ENCODE measurements around the gene CYP26B1. TPM values are rescaled to one million over a fixed set of nuclear protein-coding genes. Genes with fewer than 3 reads are reported as not detected.

Gene CYP26B1
- total RNA-seq, 1 experiment from 2014 or later = 0.20 TPM

GRCh38 chr2:72128843-72129227 is 18.8 kb downstream of the CYP26B1 start:
- no peak overlapping the region for H4K8ac ChIP-seq (replicated peaks; ENCODE audit: insufficient read length, low read depth, low read length)
- H3K4me2 ChIP-seq (ENCODE audit: insufficient read depth, insufficient read length, low read length) = no peak overlapping the region
- H3K14ac ChIP-seq (ENCODE audit: insufficient read depth, low read length) = no peak overlapping the region
- no peak overlapping the region for H2BK15ac ChIP-seq (ENCODE audit: low read depth, low read length)
- DNase-seq = peak; percentile 38
- peaks cover 20 to 29% of the 10 kb centered on the region in 2 experiments for H3K4me1 Mint-ChIP-seq
- no peak overlapping the region for H3T11ph ChIP-seq (ENCODE audit: low read length)
- no peaks in the 10 kb centered on the region for H3K79me2 ChIP-seq (ENCODE audit: insufficient read depth, low read length)
- H3K4me1 ChIP-seq (ENCODE audit: insufficient read depth, low read length) = no peaks in the 10 kb centered on the region; the same call in 1 of the 2 replicates
- H3K27me3 ChIP-seq (ENCODE audit: insufficient read depth, low read length) = no peaks in the 10 kb centered on the region
- no CpG with 5 or more reads among the region's 11 CpGs for WGBS (ENCODE audit: extremely low coverage, insufficient read length, low lambda C conversion rate)
- no peak overlapping the region for H3K4ac ChIP-seq (ENCODE audit: low read depth, low read length)
- H4K20me1 ChIP-seq (ENCODE audit: control insufficient read depth, insufficient read depth, insufficient read length) = no peaks in the 10 kb centered on the region
- H2AK5ac ChIP-seq (ENCODE audit: insufficient read length, low read length) = no peak overlapping the region
- no peak overlapping the region for H4K91ac ChIP-seq (ENCODE audit: insufficient read length, low read depth, low read length)
- no peaks in the 10 kb centered on the region for H3K36me3 Mint-ChIP-seq (ENCODE audit: insufficient read depth in 1 of 3, low read depth in 3 of 3)
- H3K4me3 Mint-ChIP-seq = no peak overlapping the region
- H3K9ac ChIP-seq (ENCODE audit: extremely low read depth, insufficient read length, low read length) = no peak overlapping the region
- peaks cover 6% of the 10 kb centered on the region for H3K27me3 Mint-ChIP-seq (ENCODE audit: low read depth)
- no peaks in the 10 kb centered on the region for H3K23me2 ChIP-seq (ENCODE audit: insufficient read length, low read depth, low read length, poor library complexity, severe bottlenecking)
- H2BK120ac ChIP-seq (ENCODE audit: low read depth, low read length, poor library complexity, severe bottlenecking) = no peak overlapping the region
- no peak overlapping the region for H2BK12ac ChIP-seq (ENCODE audit: insufficient read length, low read depth, low read length)
- no peak overlapping the region for H2BK20ac ChIP-seq (ENCODE audit: low read depth, low read length, poor library complexity, severe bottlenecking)
- no peak overlapping the region for H3K27ac ChIP-seq (ENCODE audit: insufficient read length, low read depth, low read length)
- no peak overlapping the region for H3K23ac ChIP-seq (ENCODE audit: insufficient read length, low read depth, low read length)
- no peaks in the 10 kb centered on the region for H3K79me1 ChIP-seq (ENCODE audit: insufficient read depth, low read depth, low read length, poor library complexity, severe bottlenecking)
- H2BK5ac ChIP-seq (ENCODE audit: insufficient read length, low read length) = no peak overlapping the region
- no peaks in the 10 kb centered on the region for H3K9me3 ChIP-seq (ENCODE audit: control insufficient read depth, low read depth, low read length)
- H3K27ac Mint-ChIP-seq = no peak overlapping the region
- no peak overlapping the region for H4K5ac ChIP-seq (ENCODE audit: insufficient read length, low read depth, low read length)
- no peaks in the 10 kb centered on the region; a peak in 1 of 5 replicates for H3K9me3 Mint-ChIP-seq
- TF ChIP-seq CTCF (conservative IDR thresholded peaks at IDR 0.05) = no peak
- H3K18ac ChIP-seq (ENCODE audit: insufficient read length, low read depth, low read length) = no peak overlapping the region
- H3K56ac ChIP-seq (ENCODE audit: insufficient read length, low read depth, low read length) = no peak overlapping the region
- no peak overlapping the region for H2AFZ ChIP-seq (ENCODE audit: low read length)
